Naive thymus-derived CD8-positive, alpha-beta T cell (primary cell): ENCODE measurements around the gene HECTD3. TPM values are rescaled to one million over a fixed set of nuclear protein-coding genes. Genes with fewer than 3 reads are reported as not detected.

Experiments used
- ATAC-seq, 2 donors: fragments of 150-1000 bp; cut with Tn5 transposase in 1 of 2; sonication (Bioruptor Pico), chemical (Tn5 transposase) in 1 of 2; 1 replicate in 1 of 2; 2 replicates in 1 of 2; pipeline ENCODE4 v1.10.0; 2021; ENCODE audit warnings: mild to moderate bottlenecking in 2 of 2, moderate library complexity in 2 of 2
- POLR2A ChIA-PET: fragments of 350-600 bp; sonication (Branson Sonifier 250); formaldehyde crosslinking; loops from one replicate; lab custom pipeline; 2021; ENCODE audit warnings: antibody characterized with exemption; lab: Charles Lee
- DNase-seq, 10 donors: peaks; one replicate each; pipeline versions ENCODE4 v3.0.0 to v3.0.0-alpha.2; 2020 to 2022
- H3K27ac Mint-ChIP-seq, 10 donors: one replicate each; pipeline ENCODE4 v1.8.0; 2020 to 2022; ENCODE audit warnings: mild to moderate bottlenecking in 10 of 10, mixed read lengths in 10 of 10, moderate library complexity in 4 of 10, inconsistent platforms in 1 of 10
- H3K27me3 Mint-ChIP-seq, 5 donors: one replicate each; pipeline ENCODE4 v1.8.0; 2021 to 2022; ENCODE audit warnings: mixed read lengths in 5 of 5
- H3K36me3 Mint-ChIP-seq, 3 donors: one replicate each; pipeline ENCODE4 v1.8.0; 2020 to 2022; ENCODE audit warnings: mixed read lengths in 3 of 3, mild to moderate bottlenecking in 2 of 3, inconsistent platforms in 1 of 3
- H3K4me1 Mint-ChIP-seq, 4 donors: one replicate each; pipeline ENCODE4 v1.8.0; 2021 to 2022; ENCODE audit warnings: mixed read lengths in 4 of 4
- H3K4me3 Mint-ChIP-seq, 10 donors: one replicate each; pipeline ENCODE4 v1.8.0; 2020 to 2022; ENCODE audit warnings: mild to moderate bottlenecking in 10 of 10, mixed read lengths in 10 of 10, moderate library complexity in 6 of 10, inconsistent platforms in 1 of 10
- H3K9me3 Mint-ChIP-seq, 9 donors: one replicate each; pipeline ENCODE4 v1.8.0; 2020 to 2022; ENCODE audit warnings: mixed read lengths in 9 of 9, mild to moderate bottlenecking in 3 of 9, inconsistent platforms in 1 of 9, moderate library complexity in 1 of 9
- polyA plus RNA-seq, 3 donors: library from polyadenylated mRNA; unstranded; fragments of 300-500 nt; fragmentation: Illumina TruSeq; gene quantifications; one replicate each; pipeline ENCODE4 v1.2.3, GENCODE V29; 2021
- total RNA-seq, 8 experiments: library from RNA in 2 of 8; stranded (reverse) in 2 of 8; gene quantifications; one replicate each; pipeline ENCODE4 v1.2.3 and lab custom pipeline; 2021 to 2026

The HECTD3 gene
- total and polyA plus RNA-seq, 5 experiments from 2014 or later, result 7.2 to 49.3 (median 17.8) TPM

- ATAC-seq, result no peak
- no peaks in the 10 kb centered on the region for H3K27me3 Mint-ChIP-seq
- peak overlapping the region; percentile 87 to 99 (median 95) for H3K27ac Mint-ChIP-seq
- H3K4me1 Mint-ChIP-seq, result peaks cover 21 to 56% (median 49%) of the 10 kb centered on the region in 4 donors
- DNase-seq, result peak in 1 of 10 donors; percentile 15
- no peaks in the 10 kb centered on the region for H3K9me3 Mint-ChIP-seq
- peak overlapping the region; percentile 81 to 97 (median 93) for H3K4me3 Mint-ChIP-seq
- H3K36me3 Mint-ChIP-seq, result peaks cover 0 to 29% (median 0%) of the 10 kb centered on the region in 3 donors
- POLR2A ChIA-PET, result interaction anchor here (0.5 to 6.2 kb wide), 19 partner anchors 26 to 1269 kb away, joined by 3 to 112 read pairs (median 16); partner anchors contain the start of genes CCDC163, EIF2B3, MMACHC and MUTYH
Measured at GRCh38 chr1:45012639-45013278, 1.6 kb upstream of the HECTD3 start.

- H3K4me1 Mint-ChIP-seq, result peaks cover 21 to 56% (median 49%) of the 10 kb centered on the region in 4 donors
- DNase-seq, result peak; percentile 75 to 95 (median 88)
- peak; percentile 75 to 83 for ATAC-seq
- POLR2A ChIA-PET, result interaction anchor here (0.5 to 6.2 kb wide), 26 partner anchors 25 to 1268 kb away, joined by 3 to 112 read pairs (median 7); partner anchors contain the start of genes BTBD19, CCDC163, EIF2B3 and MMACHC
- peak within 1 kb of the TSS; percentile 87 to 99 (median 95) for H3K27ac Mint-ChIP-seq
- H3K4me3 Mint-ChIP-seq, result peak within 1 kb of the TSS; percentile 81 to 97 (median 93)
- no peaks in the 10 kb centered on the region for H3K9me3 Mint-ChIP-seq
- no peaks in the 10 kb centered on the region for H3K27me3 Mint-ChIP-seq
- peaks cover 0 to 36% (median 0%) of the 10 kb centered on the region in 3 donors for H3K36me3 Mint-ChIP-seq
Measured at GRCh38 chr1:45011837-45012638, 914 bp upstream of the HECTD3 start, which contains the start of gene UROD. UROD (plus strand) TSS chr1:45012254; CDS start chr1:45012266, 12 bp downstream.

- Mint-ChIP-seq H3K27ac (peak overlapping the region; percentile 54 to 90 (median 85)), H3K9me3 (no peaks in the 10 kb centered on the region), H3K4me3 (peak overlapping the region; percentile 81 to 93 (median 84)), H3K27me3 (no peaks in the 10 kb centered on the region), H3K36me3 (peaks cover 0 to 47% (median 0%) of the 10 kb centered on the region in 3 donors), H3K4me1 (peaks cover 21 to 56% (median 49%) of the 10 kb centered on the region in 4 donors)
- DNase-seq (peak in 5 of 10 donors; percentile 13 to 34 (median 18)), ATAC-seq (peak; percentile 15 to 18)
- POLR2A ChIA-PET, result interaction anchor here (0.9 to 6.2 kb wide), 18 partner anchors 11 to 676 kb away, joined by 3 to 112 read pairs (median 16); partner anchors contain the start of genes AKR1A1, EIF2B3, GPBP1L1 and MUTYH
Measured at GRCh38 chr1:45009956-45010854, 919 bp downstream of the HECTD3 start.

GRCh38 chr1:45009296-45009865 is 1.7 kb downstream of the HECTD3 start:
- DNase-seq (no peak), ATAC-seq (no peak)
- POLR2A ChIA-PET, result interaction anchor here (2.9 to 5.1 kb wide), 4 partner anchors 196 to 331 kb away, joined by 16 to 66 read pairs (median 40); partner anchors contain the start of genes MUTYH, PLK3, RPS8 and TOE1
- peaks cover 17 to 47% (median 44%) of the 10 kb centered on the region in 4 donors for H3K4me1 Mint-ChIP-seq
- peak overlapping the region in 9 of 10 donors; percentile 9 to 88 (median 73) for H3K27ac Mint-ChIP-seq
- H3K9me3 Mint-ChIP-seq, result no peaks in the 10 kb centered on the region
- peaks cover 0 to 51% (median 4%) of the 10 kb centered on the region in 3 donors for H3K36me3 Mint-ChIP-seq
- peak overlapping the region; percentile 81 to 93 (median 84) for H3K4me3 Mint-ChIP-seq
- H3K27me3 Mint-ChIP-seq, result no peaks in the 10 kb centered on the region

- Mint-ChIP-seq H3K9me3 (no peaks in the 10 kb centered on the region), H3K27ac (peak overlapping the region in 3 of 10 donors; percentile 75 to 88 (median 81)), H3K4me3 (peak overlapping the region in 3 of 10 donors; percentile 36 to 47 (median 41)), H3K36me3 (peaks cover 0 to 54% (median 4%) of the 10 kb centered on the region in 3 donors), H3K4me1 (peaks cover 15 to 45% (median 40%) of the 10 kb centered on the region in 4 donors), H3K27me3 (no peaks in the 10 kb centered on the region)
- no peak for DNase-seq
- POLR2A ChIA-PET, result interaction anchor here (1.2 kb wide), 1 partner anchor 287 kb away, joined by 3 read pairs; no protein-coding TSS in a partner anchor
- ATAC-seq, result no peak
Measured at GRCh38 chr1:45008516-45008915, 2.6 kb downstream of the HECTD3 start.

GRCh38 chr1:45008076-45008475 is 3.0 kb downstream of the HECTD3 start:
- POLR2A ChIA-PET, result interaction anchor here (1.2 kb wide), 1 partner anchor 287 kb away, joined by 3 read pairs; no protein-coding TSS in a partner anchor
- peak overlapping the region in 3 of 10 donors; percentile 36 to 47 (median 41) for H3K4me3 Mint-ChIP-seq
- H3K9me3 Mint-ChIP-seq, result no peaks in the 10 kb centered on the region
- H3K27me3 Mint-ChIP-seq, result no peaks in the 10 kb centered on the region
- H3K36me3 Mint-ChIP-seq, result peaks cover 0 to 58% (median 6%) of the 10 kb centered on the region in 3 donors
- DNase-seq (no peak), ATAC-seq (no peak)
- peak overlapping the region in 4 of 10 donors; percentile 3 to 75 (median 25) for H3K27ac Mint-ChIP-seq
- H3K4me1 Mint-ChIP-seq, result peaks cover 15 to 41% (median 37%) of the 10 kb centered on the region in 4 donors

GRCh38 chr1:45007311-45007710 is 3.8 kb downstream of the HECTD3 start:
- Mint-ChIP-seq H3K9me3 (no peaks in the 10 kb centered on the region), H3K27me3 (no peaks in the 10 kb centered on the region), H3K4me3 (peak overlapping the region in 1 of 10 donors; percentile 51), H3K4me1 (peaks cover 19 to 33% (median 29%) of the 10 kb centered on the region in 4 donors), H3K36me3 (peaks cover 0 to 66% (median 6%) of the 10 kb centered on the region in 3 donors), H3K27ac (peak overlapping the region in 2 of 10 donors; percentile 56 to 87)
- POLR2A ChIA-PET, result interaction anchor here (0.6 to 1.2 kb wide), 2 partner anchors 274 to 286 kb away, joined by 3 read pairs; no protein-coding TSS in a partner anchor
- DNase-seq, result no peak
- no peak for ATAC-seq

- ATAC-seq (no peak), DNase-seq (no peak)
- H3K27ac Mint-ChIP-seq, result peak overlapping the region in 3 of 10 donors; percentile 15 to 80 (median 60)
- no peaks in the 10 kb centered on the region for H3K27me3 Mint-ChIP-seq
- peaks cover 0 to 77% (median 6%) of the 10 kb centered on the region in 3 donors for H3K36me3 Mint-ChIP-seq
- no peaks in the 10 kb centered on the region for H3K9me3 Mint-ChIP-seq
- POLR2A ChIA-PET, result no interaction called here
- no peak overlapping the region for H3K4me3 Mint-ChIP-seq
- peaks cover 14 to 25% (median 22%) of the 10 kb centered on the region in 4 donors for H3K4me1 Mint-ChIP-seq
Measured at GRCh38 chr1:45005761-45006160, 5.4 kb downstream of the HECTD3 start.

GRCh38 chr1:45004281-45004920 is 6.7 kb downstream of the HECTD3 start:
- POLR2A ChIA-PET, result interaction anchor here (0.6 kb wide), 1 partner anchor 290 kb away, joined by 3 read pairs; no protein-coding TSS in a partner anchor
- Mint-ChIP-seq H3K9me3 (no peaks in the 10 kb centered on the region), H3K4me1 (peaks cover 11 to 18% (median 16%) of the 10 kb centered on the region in 4 donors), H3K27me3 (no peaks in the 10 kb centered on the region), H3K27ac (peak overlapping the region in 2 of 10 donors; percentile 48 to 80), H3K4me3 (no peak overlapping the region), H3K36me3 (peaks cover 0 to 77% (median 6%) of the 10 kb centered on the region in 3 donors)
- ATAC-seq (no peak), DNase-seq (no peak)

GRCh38 chr1:45003741-45004140 is 7.4 kb downstream of the HECTD3 start:
- Mint-ChIP-seq H3K4me1 (peaks cover 4 to 12% (median 11%) of the 10 kb centered on the region in 4 donors), H3K9me3 (no peaks in the 10 kb centered on the region), H3K4me3 (no peak overlapping the region), H3K27me3 (no peaks in the 10 kb centered on the region), H3K36me3 (peaks cover 0 to 70% (median 6%) of the 10 kb centered on the region in 3 donors), H3K27ac (peak overlapping the region in 1 of 10 donors; percentile 79)
- POLR2A ChIA-PET, result no interaction called here
- no peak for DNase-seq
- ATAC-seq, result no peak
